Fibroblast of pulmonary artery (primary cell): ENCODE measurements around the gene OS9.
"Not testable (repeated sequence)": the region's sequence is repeated elsewhere in the genome, so short reads cannot be mapped to it uniquely, and the experiment has no call there.

Experiments used
- DNase-seq: peaks from one replicate; pipeline ENCODE4 v3.0.0-alpha.2; 2010; ENCODE audit warnings: low read depth
- H3K4me3 ChIP-seq: replicated peaks from 2 replicates; pipeline ENCODE4 v1.5.1; 2011; ENCODE audit warnings: low read depth, mild to moderate bottlenecking, control low read depth, low read length, moderate library complexity
- TF ChIP-seq, protein P1 (sequence below): IDR thresholded peaks from 2 replicates; pipeline ENCODE4 v1.5.1; 2011; ENCODE audit warnings: mild to moderate bottlenecking, control low read depth, low read length, inconsistent platforms; ENCODE audit errors: missing control alignments

OS9 gene

DNA sequence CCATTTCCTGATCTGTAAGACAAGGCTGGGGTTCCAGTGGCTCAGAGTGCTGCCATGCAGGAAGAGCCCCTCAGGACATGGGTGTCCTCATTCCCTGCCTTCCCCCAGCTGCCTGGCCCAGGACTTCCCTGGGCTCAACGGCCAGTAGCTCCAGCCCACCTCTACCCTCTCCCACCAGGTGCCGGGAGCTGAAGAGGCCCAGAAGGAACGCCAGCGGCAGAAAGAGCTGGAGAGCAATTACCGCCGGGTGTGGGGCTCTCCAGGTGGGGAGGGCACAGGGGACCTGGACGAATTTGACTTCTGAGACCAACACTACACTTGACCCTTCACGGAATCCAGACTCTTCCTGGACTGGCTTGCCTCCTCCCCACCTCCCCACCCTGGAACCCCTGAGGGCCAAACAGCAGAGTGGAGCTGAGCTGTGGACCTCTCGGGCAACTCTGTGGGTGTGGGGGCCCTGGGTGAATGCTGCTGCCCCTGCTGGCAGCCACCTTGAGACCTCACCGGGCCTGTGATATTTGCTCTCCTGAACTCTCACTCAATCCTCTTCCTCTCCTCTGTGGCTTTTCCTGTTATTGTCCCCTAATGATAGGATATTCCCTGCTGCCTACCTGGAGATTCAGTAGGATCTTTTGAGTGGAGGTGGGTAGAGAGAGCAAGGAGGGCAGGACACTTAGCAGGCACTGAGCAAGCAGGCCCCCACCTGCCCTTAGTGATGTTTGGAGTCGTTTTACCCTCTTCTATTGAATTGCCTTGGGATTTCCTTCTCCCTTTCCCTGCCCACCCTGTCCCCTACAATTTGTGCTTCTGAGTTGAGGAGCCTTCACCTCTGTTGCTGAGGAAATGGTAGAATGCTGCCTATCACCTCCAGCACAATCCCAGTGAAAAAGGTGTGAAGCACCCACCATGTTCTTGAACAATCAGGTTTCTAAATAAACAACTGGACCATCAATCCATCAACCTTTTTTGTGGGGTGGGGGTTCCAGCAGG is 27.0 kb downstream of the OS9 start:
- H3K4me3 ChIP-seq = no peak overlapping the region
- DNase-seq = no peak
- TF ChIP-seq, protein P1, sequence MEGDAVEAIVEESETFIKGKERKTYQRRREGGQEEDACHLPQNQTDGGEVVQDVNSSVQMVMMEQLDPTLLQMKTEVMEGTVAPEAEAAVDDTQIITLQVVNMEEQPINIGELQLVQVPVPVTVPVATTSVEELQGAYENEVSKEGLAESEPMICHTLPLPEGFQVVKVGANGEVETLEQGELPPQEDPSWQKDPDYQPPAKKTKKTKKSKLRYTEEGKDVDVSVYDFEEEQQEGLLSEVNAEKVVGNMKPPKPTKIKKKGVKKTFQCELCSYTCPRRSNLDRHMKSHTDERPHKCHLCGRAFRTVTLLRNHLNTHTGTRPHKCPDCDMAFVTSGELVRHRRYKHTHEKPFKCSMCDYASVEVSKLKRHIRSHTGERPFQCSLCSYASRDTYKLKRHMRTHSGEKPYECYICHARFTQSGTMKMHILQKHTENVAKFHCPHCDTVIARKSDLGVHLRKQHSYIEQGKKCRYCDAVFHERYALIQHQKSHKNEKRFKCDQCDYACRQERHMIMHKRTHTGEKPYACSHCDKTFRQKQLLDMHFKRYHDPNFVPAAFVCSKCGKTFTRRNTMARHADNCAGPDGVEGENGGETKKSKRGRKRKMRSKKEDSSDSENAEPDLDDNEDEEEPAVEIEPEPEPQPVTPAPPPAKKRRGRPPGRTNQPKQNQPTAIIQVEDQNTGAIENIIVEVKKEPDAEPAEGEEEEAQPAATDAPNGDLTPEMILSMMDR = no peak

DNA sequence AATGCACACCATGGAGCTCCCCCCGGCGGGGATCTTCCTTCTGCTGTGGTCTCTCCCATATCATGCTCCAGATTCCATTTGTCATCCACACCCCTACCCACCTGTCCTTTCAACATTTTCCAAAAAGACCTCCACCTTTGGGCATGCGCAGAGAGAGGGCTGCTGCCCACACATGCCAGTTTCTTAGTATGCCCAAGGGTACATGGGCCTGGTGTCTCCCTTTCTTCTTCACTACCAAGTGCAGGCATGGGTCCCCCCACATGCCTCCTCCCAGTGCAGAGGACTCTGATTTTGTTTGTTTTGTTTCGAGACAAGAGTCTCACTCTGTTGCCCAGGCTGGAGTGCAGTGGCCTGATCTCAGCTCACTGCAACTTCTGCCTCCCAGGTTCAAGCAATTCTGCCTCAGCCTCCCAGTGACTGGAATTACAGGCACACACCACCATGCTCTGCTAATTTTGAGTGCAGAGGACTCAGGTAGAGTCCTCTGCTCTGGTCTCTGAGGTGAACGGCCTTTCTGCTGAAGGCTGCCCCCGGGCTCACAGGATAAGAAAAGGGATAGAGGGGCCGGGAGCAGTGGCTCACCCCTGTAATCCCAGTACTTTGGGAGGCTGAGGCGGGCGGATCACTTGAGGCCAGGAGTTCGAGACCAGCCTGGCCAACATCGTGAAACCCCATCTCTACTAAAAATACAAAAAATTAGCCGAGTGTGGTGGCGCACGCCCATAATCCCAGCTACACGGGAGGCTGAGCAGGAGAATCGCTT is 28.1 kb downstream of the OS9 start:
- H3K4me3 ChIP-seq, DNase-seq: not testable (repeated sequence)

GRCh38 chr12:57722716-57723629 is 29.0 kb downstream of the OS9 start:
- no peak overlapping the region for H3K4me3 ChIP-seq
- DNase-seq = no peak
- TF ChIP-seq, protein P1 = no peak

DNA sequence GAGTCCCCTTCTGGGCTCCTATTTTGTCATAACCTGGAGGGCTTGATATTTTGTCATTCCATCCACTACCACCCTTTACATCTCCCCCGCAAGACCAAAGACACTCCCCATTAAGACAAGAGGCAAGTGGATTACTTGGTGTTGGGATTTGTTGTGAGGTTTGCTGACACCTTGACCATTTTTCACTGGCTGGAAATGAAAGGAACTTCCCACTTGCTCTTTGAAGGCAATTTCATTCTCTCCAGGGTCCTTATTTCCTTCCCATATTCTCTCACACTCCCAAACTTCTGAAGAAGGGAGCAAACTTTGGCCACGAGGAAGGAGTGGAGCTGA is 29.7 kb downstream of the OS9 start:
- no peak overlapping the region for H3K4me3 ChIP-seq
- TF ChIP-seq, protein P1 = no peak
- DNase-seq = no peak

- DNase-seq = no peak
- TF ChIP-seq, protein P1 = no peak
- H3K4me3 ChIP-seq = no peak overlapping the region
Measured at GRCh38 chr12:57724003-57724935, 30.3 kb downstream of the OS9 start.

DNA sequence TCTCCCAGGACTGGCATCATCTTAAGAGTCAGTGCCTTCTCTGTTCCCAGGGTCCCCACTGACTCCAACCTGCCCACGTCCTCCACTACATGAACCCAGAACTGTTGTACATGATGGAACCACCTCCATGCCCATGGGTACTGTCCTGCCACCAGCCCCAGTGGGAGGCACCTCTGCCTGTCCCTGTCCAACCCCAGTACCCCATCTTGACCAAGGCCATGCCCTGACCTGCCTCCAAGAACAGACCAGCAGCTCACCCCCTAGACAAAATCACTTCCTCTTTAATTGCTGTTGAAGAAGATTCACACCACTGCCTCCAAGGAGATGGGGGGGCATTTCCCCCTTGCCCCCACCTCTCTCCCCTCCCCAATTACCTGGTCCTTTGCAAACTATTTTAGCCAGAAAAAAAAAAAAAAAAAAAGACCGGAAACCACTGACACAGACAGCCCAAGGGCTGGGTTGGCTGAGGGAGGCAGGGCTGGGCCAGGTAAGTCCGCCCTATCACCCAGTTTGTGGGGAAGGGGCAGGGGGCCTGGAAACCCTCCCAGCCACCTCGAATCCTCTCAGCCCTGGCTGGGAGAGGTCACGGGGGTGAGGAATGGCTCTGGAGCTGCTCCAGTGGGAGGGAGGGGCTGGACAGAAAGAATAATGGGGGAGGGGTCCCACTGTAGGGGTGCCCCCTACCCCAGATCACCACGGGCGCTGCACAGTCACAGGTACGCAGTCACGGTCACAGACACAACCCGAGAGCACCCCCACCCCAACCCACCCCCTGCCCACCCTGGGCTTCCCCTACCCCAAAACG is 31.2 kb downstream of the OS9 start:
- no peak for DNase-seq
- no peak overlapping the region for H3K4me3 ChIP-seq
- TF ChIP-seq, protein P1 = no peak
